ENCODE measurements around the gene FAM20A. TPM values are rescaled to one million over a fixed set of nuclear protein-coding genes. Genes with fewer than 3 reads are reported as not detected.

The FAM20A gene
- total and polyA plus RNA-seq, 2 of the 8 experiments (the other 6 are each of a cell fraction or from before 2014, with no cell fraction given): 3.6 to 11.9 TPM

DNA sequence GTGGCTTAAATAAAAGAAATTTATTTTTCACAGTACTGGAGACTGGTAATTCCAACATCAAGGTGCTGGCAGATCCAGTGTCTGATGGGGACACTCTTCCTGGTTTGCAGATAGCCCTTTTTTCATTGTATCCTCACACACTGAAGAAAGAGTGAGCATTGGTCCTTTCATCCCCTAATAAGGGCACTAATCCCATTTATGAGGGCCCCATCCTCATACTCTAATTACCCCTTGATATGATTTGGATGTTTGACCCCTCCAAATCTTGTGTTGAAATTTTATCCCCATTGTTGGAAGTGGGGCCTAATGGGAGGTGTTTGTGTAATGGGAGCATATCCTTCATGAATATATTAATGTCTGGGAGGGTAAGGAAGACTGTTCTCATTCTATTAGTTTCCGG lies 9.4 kb upstream of the FAM20A start:
- no peak overlapping the region for H2BK20ac ChIP-seq (ENCODE audit: low read length)
- no peak overlapping the region for H3K27ac ChIP-seq (ENCODE audit: low read depth, low read length)
- H4K91ac ChIP-seq (replicated peaks; ENCODE audit: insufficient read length, low read length): no peak overlapping the region
- no peak overlapping the region for H3K4me2 ChIP-seq (ENCODE audit: insufficient read depth in 1 of 2, low read depth in 2 of 2, low read length in 2 of 2)
- no peaks in the 10 kb centered on the region for H4K20me1 ChIP-seq (replicated peaks in 1 of 2; ENCODE audit: control insufficient read depth in 1 of 2, insufficient read depth in 2 of 2, low read length in 2 of 2)
- H3K23ac ChIP-seq (ENCODE audit: insufficient read length): no peak overlapping the region
- no peaks in the 10 kb centered on the region for H3K23me2 ChIP-seq (ENCODE audit: low read depth, low read length)
- no peaks in the 10 kb centered on the region for H3K79me1 ChIP-seq (ENCODE audit: low read depth, low read length)
- H3K27me3 ChIP-seq (replicated peaks in 1 of 4; ENCODE audit: control insufficient read depth in 3 of 4, extremely low read depth in 1 of 4, insufficient read depth in 3 of 4, low read length in 3 of 4): no peaks in the 10 kb centered on the region
- H2BK12ac ChIP-seq (ENCODE audit: low read depth, low read length): no peak overlapping the region
- no peaks in the 10 kb centered on the region for H3K79me2 ChIP-seq (ENCODE audit: control insufficient read depth in 1 of 2, insufficient read depth in 2 of 2, low read length in 2 of 2)
- peaks cover 0 to 5% (median 0%) of the 10 kb centered on the region in 4 experiments; a peak in 2 of 8 replicates for H3K36me3 ChIP-seq (ENCODE audit: control insufficient read depth in 2 of 4, insufficient read depth in 4 of 4, low read length in 3 of 4)
- H2BK120ac ChIP-seq (replicated peaks; ENCODE audit: low read depth, low read length): no peak overlapping the region
- no peak overlapping the region for H3K18ac ChIP-seq (ENCODE audit: extremely low read depth, low read length)
- H2AFZ ChIP-seq (ENCODE audit: low read length): no peak overlapping the region
- no peak overlapping the region for H3K4me3 ChIP-seq (ENCODE audit: extremely low read depth in 1 of 4, insufficient read depth in 2 of 4, low read depth in 3 of 4, low read length in 4 of 4)
- no peak overlapping the region for H3K14ac ChIP-seq (ENCODE audit: insufficient read length)
- ChIA-PET CTCF (ENCODE audit: partially characterized antibody) (interaction anchor here (0.8 kb wide), 1 partner anchor 11 kb away, joined by 4 read pairs; no protein-coding TSS in a partner anchor), POLR2A (ENCODE audit: partially characterized antibody) (no interaction called here)
- H4K5ac ChIP-seq (ENCODE audit: insufficient read length, low read depth, low read length): no peak overlapping the region
- no peaks in the 10 kb centered on the region; a peak in 1 of 7 replicates for H3K4me1 ChIP-seq (replicated peaks in 1 of 4; ENCODE audit: control insufficient read depth in 3 of 4, insufficient read depth in 4 of 4, low read length in 3 of 4)
- 100% methylated on average over 1 of the region's 1 CpG; no CpG with 5 or more reads in 1 of the 2 experiments for WGBS, 2 experiments (ENCODE audit: extremely low coverage in 1 of 2, insufficient coverage in 1 of 2, insufficient read length in 1 of 2, insufficient replicate concordance in 2 of 2, low coverage in 1 of 2, low lambda C conversion rate in 2 of 2, missing lambda C conversion rate in 1 of 2)
- H2BK15ac ChIP-seq (ENCODE audit: low read length): no peak overlapping the region
- H3K56ac ChIP-seq (replicated peaks; ENCODE audit: insufficient read length, low read depth, low read length): no peak overlapping the region
- no peak for DNase-seq (ENCODE audit: low read depth in 1 of 2, low spot score in 2 of 2)
- H3K9ac ChIP-seq (replicated peaks in 1 of 4; ENCODE audit: extremely low read depth in 1 of 4, low read depth in 3 of 4, low read length in 3 of 4): no peak overlapping the region
- TF ChIP-seq BACH1 (IDR thresholded peaks at IDR 0.05; ENCODE audit: low read length): no peak
- no peak for TF ChIP-seq POLR2A (IDR thresholded peaks at IDR 0.05; ENCODE audit: control extremely low read depth in 1 of 2, low read depth in 2 of 2, low read length in 2 of 2)
- TF ChIP-seq, protein P1, sequence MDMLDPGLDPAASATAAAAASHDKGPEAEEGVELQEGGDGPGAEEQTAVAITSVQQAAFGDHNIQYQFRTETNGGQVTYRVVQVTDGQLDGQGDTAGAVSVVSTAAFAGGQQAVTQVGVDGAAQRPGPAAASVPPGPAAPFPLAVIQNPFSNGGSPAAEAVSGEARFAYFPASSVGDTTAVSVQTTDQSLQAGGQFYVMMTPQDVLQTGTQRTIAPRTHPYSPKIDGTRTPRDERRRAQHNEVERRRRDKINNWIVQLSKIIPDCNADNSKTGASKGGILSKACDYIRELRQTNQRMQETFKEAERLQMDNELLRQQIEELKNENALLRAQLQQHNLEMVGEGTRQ (IDR thresholded peaks at IDR 0.05; ENCODE audit: low read length): no peak
- TF ChIP-seq SIX5 (IDR thresholded peaks at IDR 0.05; ENCODE audit: low read depth, low read length): no peak
- no peak for TF ChIP-seq RNF2 (IDR thresholded peaks at IDR 0.05; ENCODE audit: borderline replicate concordance, low read depth, low read length, missing control alignments, poor library complexity, severe bottlenecking)
- no peak for TF ChIP-seq NRF1 (IDR thresholded peaks at IDR 0.05; ENCODE audit: low read depth, low read length)
- no peak overlapping the region for H4K8ac ChIP-seq (ENCODE audit: extremely low read depth, insufficient read depth, low read length)
- H3K4ac ChIP-seq (replicated peaks; ENCODE audit: insufficient read length, low read depth, low read length): no peak overlapping the region
- no peak for FAIRE-seq
- H3K9me3 ChIP-seq (ENCODE audit: insufficient read depth in 2 of 2, low read depth in 1 of 2, low read length in 1 of 2): peaks cover 13 to 14% of the 10 kb centered on the region in 2 experiments
- no peak overlapping the region for H2AK5ac ChIP-seq (ENCODE audit: low read depth, low read length)
- no peak overlapping the region for H2BK5ac ChIP-seq (ENCODE audit: low read depth, low read length)
